ENCODE measurements around the gene OTUD5. TPM values are rescaled to one million over a fixed set of nuclear protein-coding genes. Genes with fewer than 3 reads are reported as not detected.

Gene OTUD5
- total RNA-seq, 1 donor, result 26.0 TPM

DNA sequence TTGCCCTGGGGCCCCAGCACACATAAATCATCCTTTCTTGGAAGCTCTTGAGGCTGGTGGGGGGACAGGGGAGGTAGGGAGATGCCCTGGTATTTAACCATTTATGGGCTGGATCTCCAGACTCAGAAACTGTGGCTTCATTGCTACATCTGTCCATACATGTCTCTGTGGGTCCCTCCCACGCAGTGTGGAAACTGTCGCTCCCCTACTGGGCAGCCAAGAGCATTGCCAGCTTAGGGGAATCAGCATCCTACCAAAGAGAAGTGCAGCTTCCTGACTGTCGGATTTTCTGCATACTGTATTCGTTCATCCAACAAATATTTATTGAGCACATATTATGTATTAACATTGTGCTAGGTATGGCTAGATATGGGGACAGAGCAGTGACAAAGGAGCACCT, 41.0 kb upstream of the OTUD5 start:
- TF ChIP-seq, protein P1, sequence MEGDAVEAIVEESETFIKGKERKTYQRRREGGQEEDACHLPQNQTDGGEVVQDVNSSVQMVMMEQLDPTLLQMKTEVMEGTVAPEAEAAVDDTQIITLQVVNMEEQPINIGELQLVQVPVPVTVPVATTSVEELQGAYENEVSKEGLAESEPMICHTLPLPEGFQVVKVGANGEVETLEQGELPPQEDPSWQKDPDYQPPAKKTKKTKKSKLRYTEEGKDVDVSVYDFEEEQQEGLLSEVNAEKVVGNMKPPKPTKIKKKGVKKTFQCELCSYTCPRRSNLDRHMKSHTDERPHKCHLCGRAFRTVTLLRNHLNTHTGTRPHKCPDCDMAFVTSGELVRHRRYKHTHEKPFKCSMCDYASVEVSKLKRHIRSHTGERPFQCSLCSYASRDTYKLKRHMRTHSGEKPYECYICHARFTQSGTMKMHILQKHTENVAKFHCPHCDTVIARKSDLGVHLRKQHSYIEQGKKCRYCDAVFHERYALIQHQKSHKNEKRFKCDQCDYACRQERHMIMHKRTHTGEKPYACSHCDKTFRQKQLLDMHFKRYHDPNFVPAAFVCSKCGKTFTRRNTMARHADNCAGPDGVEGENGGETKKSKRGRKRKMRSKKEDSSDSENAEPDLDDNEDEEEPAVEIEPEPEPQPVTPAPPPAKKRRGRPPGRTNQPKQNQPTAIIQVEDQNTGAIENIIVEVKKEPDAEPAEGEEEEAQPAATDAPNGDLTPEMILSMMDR (IDR thresholded peaks at IDR 0.05; ENCODE audit: insufficient read depth, low read length), result no peak
- H3K4me3 ChIP-seq (ENCODE audit: low read depth, low read length), result no peak overlapping the region
- no peak for DNase-seq (ENCODE audit: low read depth)

DNA sequence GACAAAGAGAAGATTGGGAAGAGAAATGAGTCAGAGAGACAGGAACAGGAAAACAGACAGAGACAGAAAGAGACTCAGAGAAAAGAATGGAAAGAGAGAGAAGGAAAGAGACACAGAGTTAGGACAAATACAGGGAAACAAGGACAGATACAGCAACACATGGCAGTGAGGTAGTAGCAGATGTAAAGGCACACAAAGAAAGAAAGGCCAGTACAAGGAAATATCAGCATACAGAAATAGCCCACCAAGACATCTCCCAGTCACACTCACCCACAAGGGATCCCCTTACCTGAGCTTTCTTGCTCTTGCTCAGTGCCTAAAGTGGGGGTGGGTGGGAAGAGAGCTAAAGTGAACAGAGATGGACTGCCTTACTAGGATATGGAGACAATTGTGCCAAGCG, 40.5 kb upstream of the OTUD5 start:
- no peak for DNase-seq (ENCODE audit: low read depth)
- no peak overlapping the region for H3K4me3 ChIP-seq (ENCODE audit: low read depth, low read length)
- TF ChIP-seq, protein P1 (IDR thresholded peaks at IDR 0.05; ENCODE audit: insufficient read depth, low read length), result no peak

DNA sequence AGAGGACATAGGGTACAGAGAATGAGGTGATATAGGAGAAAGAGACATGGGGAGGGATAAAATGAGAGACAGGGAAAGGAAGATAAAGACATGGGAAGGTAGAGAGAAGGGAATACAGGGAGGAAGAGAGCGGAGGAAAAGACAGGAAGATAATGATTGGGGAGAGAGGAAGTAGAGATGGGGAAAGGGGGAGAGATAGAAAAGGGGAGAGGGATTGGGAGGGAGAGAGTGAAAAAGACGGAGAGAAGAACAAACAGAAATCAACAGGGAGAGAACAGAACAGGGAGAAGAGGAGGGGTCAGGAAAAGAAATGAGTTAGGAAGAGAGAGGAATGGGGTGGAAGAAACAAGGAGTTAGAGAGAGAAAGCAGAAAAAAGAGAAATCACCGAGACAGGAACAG, 40.0 kb upstream of the OTUD5 start:
- TF ChIP-seq, protein P1 (IDR thresholded peaks at IDR 0.05; ENCODE audit: insufficient read depth, low read length), result no peak
- no peak for DNase-seq (ENCODE audit: low read depth)
- H3K4me3 ChIP-seq (ENCODE audit: low read depth, low read length), result no peak overlapping the region

DNA sequence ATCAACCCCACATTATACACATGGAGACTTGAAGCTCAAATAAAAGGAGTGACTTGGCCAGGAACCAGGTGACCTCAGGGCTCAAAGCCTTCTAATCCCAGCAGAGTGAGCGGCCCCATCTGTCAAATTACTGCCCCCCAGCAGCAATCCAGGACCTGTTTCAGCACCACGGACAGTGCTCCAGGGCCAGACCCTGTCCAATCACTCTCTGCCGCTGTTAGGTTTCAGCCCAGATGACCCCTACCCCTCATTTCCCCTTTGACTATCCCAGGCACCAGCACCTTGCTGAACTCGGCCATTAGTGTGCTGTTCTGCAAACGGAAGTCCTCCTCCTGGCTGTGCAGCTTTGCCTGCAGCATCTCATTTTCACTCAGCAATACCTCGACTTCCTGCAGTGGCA, 39.6 kb upstream of the OTUD5 start:
- no peak for DNase-seq (ENCODE audit: low read depth)
- no peak overlapping the region for H3K4me3 ChIP-seq (ENCODE audit: low read depth, low read length)
- TF ChIP-seq, protein P1 (IDR thresholded peaks at IDR 0.05; ENCODE audit: insufficient read depth, low read length), result no peak

DNA sequence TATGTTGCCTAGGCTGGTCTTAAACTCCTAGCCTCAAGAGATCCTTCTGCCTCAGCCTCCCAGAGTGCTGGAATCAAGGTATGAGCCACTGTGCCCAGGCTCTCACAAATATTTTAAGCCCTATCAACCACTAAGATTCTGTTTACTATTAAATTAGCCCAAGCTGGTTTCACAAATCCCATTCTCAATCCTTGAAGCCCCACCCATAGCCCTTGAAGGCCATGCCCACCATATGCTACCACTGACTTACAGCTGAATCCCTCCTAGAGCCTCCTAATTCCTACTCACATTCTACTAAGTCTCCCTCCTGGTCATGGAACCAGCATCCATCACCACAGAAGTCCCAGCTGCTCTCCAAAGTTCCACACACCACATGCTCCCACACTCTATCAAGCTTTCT, 34.9 kb upstream of the OTUD5 start:
- no peak overlapping the region for H3K4me3 ChIP-seq (ENCODE audit: low read depth, low read length)
- no peak for DNase-seq (ENCODE audit: low read depth)
- TF ChIP-seq, protein P1 (IDR thresholded peaks at IDR 0.05; ENCODE audit: insufficient read depth, low read length), result no peak

DNA sequence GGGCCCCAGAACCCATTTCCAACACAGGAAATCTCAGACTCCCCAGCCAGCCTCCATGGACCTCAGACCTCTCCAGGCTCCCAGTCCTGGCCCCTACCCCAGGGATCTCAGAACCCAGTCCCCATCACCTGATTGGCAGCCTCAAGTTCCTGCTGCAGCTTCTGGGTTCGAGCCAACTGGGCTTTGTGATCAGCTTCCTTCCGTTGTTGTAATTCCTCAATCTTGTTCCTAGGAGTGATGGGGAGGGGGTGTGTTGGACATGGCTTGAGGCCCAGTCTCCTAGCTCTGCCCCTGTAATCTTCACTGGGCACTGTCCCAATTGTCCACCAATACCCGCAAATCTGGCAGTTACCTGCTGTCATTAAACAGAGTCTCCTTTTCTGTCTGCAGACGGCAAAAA, 32.1 kb upstream of the OTUD5 start:
- TF ChIP-seq, protein P1 (IDR thresholded peaks at IDR 0.05; ENCODE audit: insufficient read depth, low read length), result no peak
- DNase-seq (ENCODE audit: low read depth), result no peak
- H3K4me3 ChIP-seq (ENCODE audit: low read depth, low read length), result no peak overlapping the region

DNA sequence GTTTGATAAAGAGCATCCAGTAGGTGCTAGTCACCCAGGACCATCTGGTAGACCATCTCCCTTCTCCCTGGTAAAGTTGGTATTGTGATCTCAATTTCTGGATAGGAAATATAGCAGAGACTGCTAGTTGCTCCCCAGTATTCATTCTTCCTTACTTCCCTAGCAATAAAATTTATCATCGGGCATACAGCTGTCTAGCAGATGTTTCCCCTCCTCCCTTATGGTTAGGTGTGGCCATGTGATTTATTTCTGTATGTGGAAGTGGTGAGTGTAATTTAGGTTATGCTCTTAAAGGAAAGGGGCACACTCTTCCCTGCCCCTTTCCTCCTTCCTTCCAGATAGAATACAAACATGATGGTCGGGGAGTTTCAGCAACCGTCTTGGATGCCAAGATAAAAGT, 26.5 kb upstream of the OTUD5 start:
- TF ChIP-seq, protein P1 (IDR thresholded peaks at IDR 0.05; ENCODE audit: insufficient read depth, low read length), result no peak
- H3K4me3 ChIP-seq (ENCODE audit: low read depth, low read length), result no peak overlapping the region
- DNase-seq (ENCODE audit: low read depth), result no peak
